Measurements from ENCODE around the gene TWIST1. TPM values are rescaled to one million over a fixed set of nuclear protein-coding genes. Genes with fewer than 3 reads are reported as not detected.

Gene TWIST1
- total RNA-seq, 1 experiment from 2014 or later, result not detected

- Histone ChIP-seq H2BK5ac (ENCODE audit: insufficient read length, low read length) (no peak overlapping the region), H2BK120ac (ENCODE audit: low read depth, low read length, poor library complexity, severe bottlenecking) (no peak overlapping the region), H3K27ac (ENCODE audit: insufficient read length, low read depth, low read length) (no peak overlapping the region), H3K23ac (ENCODE audit: insufficient read length, low read depth, low read length) (no peak overlapping the region), H3K56ac (ENCODE audit: insufficient read length, low read depth, low read length) (no peak overlapping the region), H2AFZ (ENCODE audit: low read length) (no peak overlapping the region), H3K9me3 (ENCODE audit: control insufficient read depth, low read depth, low read length) (no peaks in the 10 kb centered on the region), H4K5ac (ENCODE audit: insufficient read length, low read depth, low read length) (no peak overlapping the region), H2BK12ac (ENCODE audit: insufficient read length, low read depth, low read length) (no peak overlapping the region), H2BK20ac (ENCODE audit: low read depth, low read length, poor library complexity, severe bottlenecking) (no peak overlapping the region), H2BK15ac (ENCODE audit: low read depth, low read length) (no peak overlapping the region), H3T11ph (ENCODE audit: low read length) (no peak overlapping the region), H4K91ac (ENCODE audit: insufficient read length, low read depth, low read length) (no peak overlapping the region), H2AK5ac (ENCODE audit: insufficient read length, low read length) (no peak overlapping the region), H3K9ac (ENCODE audit: extremely low read depth, insufficient read length, low read length) (no peak overlapping the region), H3K79me2 (ENCODE audit: insufficient read depth, low read length) (no peaks in the 10 kb centered on the region), H3K4ac (ENCODE audit: low read depth, low read length) (no peak overlapping the region), H3K79me1 (ENCODE audit: insufficient read depth, low read depth, low read length, poor library complexity, severe bottlenecking) (no peaks in the 10 kb centered on the region), H3K23me2 (ENCODE audit: insufficient read length, low read depth, low read length, poor library complexity, severe bottlenecking) (peaks cover 27% of the 10 kb centered on the region), H3K14ac (ENCODE audit: insufficient read depth, low read length) (no peak overlapping the region), H3K18ac (ENCODE audit: insufficient read length, low read depth, low read length) (no peak overlapping the region), H3K27me3 (ENCODE audit: insufficient read depth, low read length) (peaks cover 86% of the 10 kb centered on the region), H3K4me2 (ENCODE audit: insufficient read depth, insufficient read length, low read length) (peak overlapping the region; percentile 85), H4K8ac (replicated peaks; ENCODE audit: insufficient read length, low read depth, low read length) (no peak overlapping the region), H4K20me1 (ENCODE audit: control insufficient read depth, insufficient read depth, insufficient read length) (no peaks in the 10 kb centered on the region), H3K4me1 (ENCODE audit: insufficient read depth, low read length) (peaks cover 10% of the 10 kb centered on the region)
- DNase-seq, result no peak
- Mint-ChIP-seq H3K4me3 (peak overlapping the region in 1 of 2 experiments; percentile 86; a peak in 3 of 5 replicates), H3K36me3 (ENCODE audit: insufficient read depth in 1 of 3, low read depth in 3 of 3) (no peaks in the 10 kb centered on the region), H3K27ac (no peak overlapping the region), H3K4me1 (peaks cover 52 to 70% of the 10 kb centered on the region in 2 experiments), H3K27me3 (ENCODE audit: low read depth) (peaks cover 100% of the 10 kb centered on the region), H3K9me3 (peaks cover 0 to 2% of the 10 kb centered on the region in 2 experiments; a peak in 1 of 5 replicates)
- no CpG with 5 or more reads among the region's 11 CpGs for WGBS (ENCODE audit: extremely low coverage, insufficient read length, low lambda C conversion rate)
- TF ChIP-seq CTCF (conservative IDR thresholded peaks at IDR 0.05), result no peak
Measured at GRCh38 chr7:19109000-19109946, 8.2 kb downstream of the TWIST1 start.
